DMS79 treated with DMSO at 0.1 percent for 48 hours (cell line): ENCODE results near the gene PADI2.

Source experiments
- DNase-seq: peaks from one replicate; lab custom pipeline; 2025; lab: John Stamatoyannopoulos, UW

Gene PADI2

GRCh38 chr1:17139637-17140036 lies 20.4 kb upstream of the PADI2 start:
- no peak for DNase-seq

GRCh38 chr1:17137441-17137840 lies 18.2 kb upstream of the PADI2 start:
- DNase-seq, result no peak

- no peak for DNase-seq
Observed at GRCh38 chr1:17136936-17137335, 17.7 kb upstream of the PADI2 start.

GRCh38 chr1:17136145-17136544 lies 16.9 kb upstream of the PADI2 start:
- DNase-seq, result no peak

- no peak for DNase-seq
Observed at GRCh38 chr1:17135530-17135929, 16.3 kb upstream of the PADI2 start.

- no peak for DNase-seq
Observed at GRCh38 chr1:17134724-17135123, 15.5 kb upstream of the PADI2 start.

- DNase-seq, result no peak
Observed at GRCh38 chr1:17134034-17134433, 14.8 kb upstream of the PADI2 start.

GRCh38 chr1:17130138-17130635 lies 10.9 kb upstream of the PADI2 start:
- no peak for DNase-seq

GRCh38 chr1:17128361-17128760 lies 9.1 kb upstream of the PADI2 start:
- DNase-seq, result no peak

GRCh38 chr1:17125756-17126237 lies 6.5 kb upstream of the PADI2 start:
- DNase-seq, result peak; percentile 68

GRCh38 chr1:17123196-17124045 lies 4.2 kb upstream of the PADI2 start:
- DNase-seq, result no peak

- DNase-seq, result peak; percentile 22
Observed at GRCh38 chr1:17122521-17123164, 3.4 kb upstream of the PADI2 start.

GRCh38 chr1:17121881-17122280 lies 2.6 kb upstream of the PADI2 start:
- no peak for DNase-seq

- DNase-seq, result peak; percentile 82
Observed at GRCh38 chr1:17120962-17121837, 1.9 kb upstream of the PADI2 start.

- no peak for DNase-seq
Observed at GRCh38 chr1:17120481-17120877, 1.2 kb upstream of the PADI2 start.

GRCh38 chr1:17119773-17120480 lies 676 bp upstream of the PADI2 start:
- no peak for DNase-seq

- DNase-seq, result peak; percentile 44
Observed at GRCh38 chr1:17118706-17119075, 560 bp downstream of the PADI2 start.

GRCh38 chr1:17118268-17118667 lies 983 bp downstream of the PADI2 start:
- no peak for DNase-seq

- DNase-seq, result peak; percentile 68
Observed at GRCh38 chr1:17117451-17118265, 1.6 kb downstream of the PADI2 start.

GRCh38 chr1:17116643-17117042 lies 2.6 kb downstream of the PADI2 start:
- no peak for DNase-seq

GRCh38 chr1:17113963-17114362 lies 5.3 kb downstream of the PADI2 start:
- no peak for DNase-seq
